Transverse colon (tissue), 3 donors: Measurements from ENCODE around the gene BCL6.

ENCODE experiments used
- EP300 ChIP-seq: sonication (generic); formaldehyde crosslinking; IDR thresholded peaks from one replicate; pipeline ENCODE4 v1.6.1; 2017; ENCODE audit warnings: antibody characterized with exemption, low read depth
- TF ChIP-seq, protein P1 (sequence below), 5 experiments: fragments of 200-600 bp in 3 of 5; fragments of 450-650 bp in 2 of 5; sonication (generic) in 3 of 5; IDR thresholded peaks; 1 replicate in 2 of 5; 2 replicates in 3 of 5; pipeline ENCODE4 v1.5.1; 2016 to 2017; ENCODE audit warnings: antibody characterized with exemption in 5 of 5, inconsistent platforms in 3 of 5, mild to moderate bottlenecking in 2 of 5, moderate library complexity in 1 of 5

- TF ChIP-seq, protein P1, sequence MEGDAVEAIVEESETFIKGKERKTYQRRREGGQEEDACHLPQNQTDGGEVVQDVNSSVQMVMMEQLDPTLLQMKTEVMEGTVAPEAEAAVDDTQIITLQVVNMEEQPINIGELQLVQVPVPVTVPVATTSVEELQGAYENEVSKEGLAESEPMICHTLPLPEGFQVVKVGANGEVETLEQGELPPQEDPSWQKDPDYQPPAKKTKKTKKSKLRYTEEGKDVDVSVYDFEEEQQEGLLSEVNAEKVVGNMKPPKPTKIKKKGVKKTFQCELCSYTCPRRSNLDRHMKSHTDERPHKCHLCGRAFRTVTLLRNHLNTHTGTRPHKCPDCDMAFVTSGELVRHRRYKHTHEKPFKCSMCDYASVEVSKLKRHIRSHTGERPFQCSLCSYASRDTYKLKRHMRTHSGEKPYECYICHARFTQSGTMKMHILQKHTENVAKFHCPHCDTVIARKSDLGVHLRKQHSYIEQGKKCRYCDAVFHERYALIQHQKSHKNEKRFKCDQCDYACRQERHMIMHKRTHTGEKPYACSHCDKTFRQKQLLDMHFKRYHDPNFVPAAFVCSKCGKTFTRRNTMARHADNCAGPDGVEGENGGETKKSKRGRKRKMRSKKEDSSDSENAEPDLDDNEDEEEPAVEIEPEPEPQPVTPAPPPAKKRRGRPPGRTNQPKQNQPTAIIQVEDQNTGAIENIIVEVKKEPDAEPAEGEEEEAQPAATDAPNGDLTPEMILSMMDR (IDR thresholded peaks at IDR 0.05), result no peak
- TF ChIP-seq EP300, result no peak
These were observed 35.7 kb upstream of the BCL6 start for GRCh38 chr3:187781001-187781400.
